ENCODE measurements around the gene CEP350.

Gene CEP350

DNA sequence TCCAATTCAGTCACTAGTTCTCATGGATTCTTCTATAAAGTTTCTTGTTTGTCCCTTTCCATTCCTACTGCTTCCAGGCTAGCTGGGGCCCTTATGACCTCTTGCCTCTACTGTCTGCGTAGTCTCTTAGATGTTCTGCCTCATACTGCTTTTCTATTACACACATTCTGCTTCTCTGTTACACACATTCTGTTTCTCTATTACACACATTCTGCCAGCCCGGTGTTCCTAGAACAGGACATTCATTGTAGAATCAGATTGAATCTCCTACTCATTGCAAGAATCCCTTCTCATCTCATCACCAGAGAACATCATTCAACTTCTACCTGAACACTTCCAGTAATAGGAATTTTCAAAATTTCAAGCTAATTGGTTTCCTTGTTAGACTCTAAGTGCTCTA, 130.7 kb downstream of the CEP350 start:
- H3K36me3 ChIP-seq (ENCODE audit: insufficient read depth, low read length), result no peaks in the 10 kb centered on the region
- H3K4me1 ChIP-seq (ENCODE audit: insufficient read depth, low read length), result no peaks in the 10 kb centered on the region
- no peaks in the 10 kb centered on the region for H3K9me3 ChIP-seq (ENCODE audit: control insufficient read depth, insufficient read depth, low read length)

DNA sequence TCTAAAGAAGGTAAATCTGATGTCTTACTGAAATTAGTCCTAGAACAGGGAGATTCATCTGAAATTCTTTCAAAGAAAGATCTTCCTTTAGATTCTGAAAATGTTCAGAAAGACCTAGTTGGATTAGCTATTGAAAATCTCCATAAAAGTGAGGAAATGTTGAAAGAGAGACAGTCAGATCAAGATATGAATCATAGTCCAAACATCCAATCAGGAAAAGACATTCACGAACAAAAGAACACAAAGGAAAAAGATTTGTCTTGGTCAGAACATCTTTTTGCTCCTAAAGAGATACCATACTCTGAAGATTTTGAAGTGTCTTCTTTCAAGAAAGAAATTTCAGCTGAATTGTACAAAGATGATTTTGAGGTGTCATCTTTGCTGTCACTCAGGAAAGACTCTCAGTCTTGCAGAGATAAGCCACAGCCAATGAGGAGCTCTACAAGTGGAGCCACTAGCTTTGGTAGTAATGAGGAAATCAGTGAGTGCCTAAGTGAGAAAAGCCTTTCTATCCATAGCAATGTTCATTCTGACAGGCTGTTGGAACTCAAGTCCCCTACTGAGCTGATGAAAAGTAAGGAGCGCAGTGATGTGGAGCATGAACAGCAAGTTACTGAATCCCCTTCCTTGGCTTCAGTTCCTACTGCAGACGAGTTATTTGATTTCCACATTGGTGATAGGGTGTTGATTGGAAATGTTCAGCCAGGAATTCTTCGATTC, 138.5 kb downstream of the CEP350 start:
- Histone ChIP-seq H3K36me3 (ENCODE audit: insufficient read depth, low read length) (peaks cover 20% of the 10 kb centered on the region), H3K4me1 (ENCODE audit: insufficient read depth, low read length) (no peaks in the 10 kb centered on the region), H3K9me3 (ENCODE audit: control insufficient read depth, insufficient read depth, low read length) (no peaks in the 10 kb centered on the region), H3K9ac (ENCODE audit: low read depth, low read length) (no peak overlapping the region)

More for the DNA sequence above, 130.7 kb downstream of the CEP350 start:
- H3K9ac ChIP-seq (ENCODE audit: low read depth, low read length), result no peak overlapping the region

- H3K9me3 ChIP-seq (ENCODE audit: control insufficient read depth, insufficient read depth, low read length), result no peaks in the 10 kb centered on the region
- no peak overlapping the region for H3K9ac ChIP-seq (ENCODE audit: low read depth, low read length)
- H3K4me1 ChIP-seq (ENCODE audit: insufficient read depth, low read length), result no peaks in the 10 kb centered on the region
- H3K36me3 ChIP-seq (ENCODE audit: insufficient read depth, low read length), result peaks cover 20% of the 10 kb centered on the region
These were observed 140.2 kb downstream of the CEP350 start for GRCh38 chr1:180094705-180095295.

DNA sequence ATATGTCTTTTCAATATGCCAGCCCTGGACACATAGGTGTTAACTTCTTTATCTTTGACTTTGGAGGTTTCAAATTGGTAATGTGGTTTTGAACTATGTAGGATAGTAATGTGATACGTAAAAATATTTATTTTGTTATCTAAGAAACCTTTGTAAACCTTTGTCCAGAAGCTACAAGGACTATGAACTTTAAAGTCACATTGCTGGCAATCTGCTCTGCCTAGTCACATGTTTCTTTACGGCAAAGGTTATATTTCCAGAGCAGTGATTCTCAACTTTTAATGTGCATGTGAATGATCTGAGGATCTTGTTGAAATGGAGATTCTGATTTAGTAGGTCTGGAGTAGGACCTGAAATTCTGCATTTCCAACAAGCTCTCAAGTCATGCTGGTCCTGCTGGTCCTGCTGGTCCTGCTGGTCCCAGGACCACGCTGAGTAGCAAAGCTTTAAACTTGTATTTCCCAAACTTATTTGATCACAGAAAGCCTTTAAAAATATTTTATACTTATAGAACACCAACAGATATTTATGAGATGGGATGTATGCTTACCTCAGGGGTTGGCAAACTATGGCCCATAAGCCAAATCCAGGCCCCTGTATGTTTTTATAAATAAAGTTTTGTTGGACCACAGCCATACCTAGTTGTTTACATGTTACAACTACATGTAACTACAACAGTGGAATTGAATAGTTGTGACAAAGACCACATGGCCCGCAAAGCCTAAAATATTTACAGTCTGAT, 142.1 kb downstream of the CEP350 start:
- no peak overlapping the region for H3K9ac ChIP-seq (ENCODE audit: low read depth, low read length)
- H3K4me1 ChIP-seq (ENCODE audit: insufficient read depth, low read length), result no peaks in the 10 kb centered on the region
- no peaks in the 10 kb centered on the region for H3K9me3 ChIP-seq (ENCODE audit: control insufficient read depth, insufficient read depth, low read length)
- H3K36me3 ChIP-seq (ENCODE audit: insufficient read depth, low read length), result peaks cover 20% of the 10 kb centered on the region

DNA sequence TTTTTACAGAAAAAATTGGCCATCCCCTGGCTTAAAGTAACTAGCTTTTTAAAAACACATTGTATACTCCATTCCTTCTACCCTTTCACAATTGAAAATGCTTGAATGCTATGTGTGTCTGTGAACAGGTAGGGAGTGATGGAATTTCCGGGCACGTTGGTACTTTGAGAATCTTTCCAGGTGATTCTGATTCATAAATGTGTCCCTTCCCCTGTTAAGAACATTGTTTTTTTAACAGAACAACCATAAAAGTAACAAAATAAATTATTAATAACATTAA, 142.7 kb downstream of the CEP350 start:
- H3K9ac ChIP-seq (ENCODE audit: low read depth, low read length), result no peak overlapping the region
- no peaks in the 10 kb centered on the region for H3K4me1 ChIP-seq (ENCODE audit: insufficient read depth, low read length)
- H3K36me3 ChIP-seq (ENCODE audit: insufficient read depth, low read length), result peaks cover 20% of the 10 kb centered on the region
- H3K9me3 ChIP-seq (ENCODE audit: control insufficient read depth, insufficient read depth, low read length), result no peaks in the 10 kb centered on the region

DNA sequence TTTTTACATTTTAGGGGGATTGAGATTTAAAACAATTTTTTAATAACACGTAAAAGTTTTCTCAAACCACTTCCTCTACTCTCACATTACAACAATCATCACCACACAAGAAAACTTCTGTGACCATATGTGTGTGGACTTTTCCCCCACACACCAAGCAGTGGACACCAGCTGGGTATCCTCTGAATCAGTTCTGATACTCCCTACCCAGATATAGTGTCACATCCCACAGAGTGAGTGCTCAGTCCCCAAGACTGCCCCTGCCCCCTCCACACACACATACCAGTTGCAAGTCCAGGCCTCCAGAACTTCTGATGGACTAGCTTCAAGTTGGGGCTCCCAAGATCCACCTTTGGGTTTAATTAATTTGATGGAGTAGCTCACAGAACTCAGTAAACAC, 146.8 kb downstream of the CEP350 start:
- H3K36me3 ChIP-seq (ENCODE audit: insufficient read depth, low read length), result peaks cover 4% of the 10 kb centered on the region
- H3K9me3 ChIP-seq (ENCODE audit: control insufficient read depth, insufficient read depth, low read length), result no peaks in the 10 kb centered on the region
- no peaks in the 10 kb centered on the region for H3K4me1 ChIP-seq (ENCODE audit: insufficient read depth, low read length)
- H3K9ac ChIP-seq (ENCODE audit: low read depth, low read length), result no peak overlapping the region

DNA sequence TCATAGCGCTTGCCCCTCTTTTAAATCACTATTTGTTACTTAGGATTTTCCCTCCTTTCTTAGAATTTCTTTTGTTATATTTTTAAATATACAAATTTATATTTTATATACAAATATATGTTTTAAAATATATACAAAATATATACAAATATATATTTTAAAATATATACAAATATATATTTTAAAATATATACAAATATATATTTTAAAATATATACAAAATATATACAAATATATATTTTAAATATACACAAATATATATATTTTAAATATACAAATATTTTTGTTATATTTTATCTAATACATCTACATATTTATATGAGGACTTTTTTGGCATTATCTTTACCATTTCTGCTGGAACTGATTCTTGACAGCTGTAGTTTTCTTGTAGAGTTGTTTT, 149.2 kb downstream of the CEP350 start:
- Histone ChIP-seq H3K4me1 (ENCODE audit: insufficient read depth, low read length) (no peaks in the 10 kb centered on the region), H3K9ac (ENCODE audit: low read depth, low read length) (no peak overlapping the region), H3K36me3 (ENCODE audit: insufficient read depth, low read length) (no peaks in the 10 kb centered on the region; the same call in none of the 2 replicates), H3K9me3 (ENCODE audit: control insufficient read depth, insufficient read depth, low read length) (no peaks in the 10 kb centered on the region)

GRCh38 chr1:180112091-180112490, 157.5 kb downstream of the CEP350 start:
- H3K4me1 ChIP-seq (ENCODE audit: insufficient read depth, low read length), result no peaks in the 10 kb centered on the region
- H3K36me3 ChIP-seq (ENCODE audit: insufficient read depth, low read length), result peaks cover 7% of the 10 kb centered on the region
- H3K9me3 ChIP-seq (ENCODE audit: control insufficient read depth, insufficient read depth, low read length), result no peaks in the 10 kb centered on the region
- H3K9ac ChIP-seq (ENCODE audit: low read depth, low read length), result no peak overlapping the region

GRCh38 chr1:180112984-180113647, 158.5 kb downstream of the CEP350 start:
- Histone ChIP-seq H3K9me3 (ENCODE audit: control insufficient read depth, insufficient read depth, low read length) (no peaks in the 10 kb centered on the region), H3K9ac (ENCODE audit: low read depth, low read length) (no peak overlapping the region), H3K4me1 (ENCODE audit: insufficient read depth, low read length) (no peaks in the 10 kb centered on the region), H3K36me3 (ENCODE audit: insufficient read depth, low read length) (peaks cover 7% of the 10 kb centered on the region)

DNA sequence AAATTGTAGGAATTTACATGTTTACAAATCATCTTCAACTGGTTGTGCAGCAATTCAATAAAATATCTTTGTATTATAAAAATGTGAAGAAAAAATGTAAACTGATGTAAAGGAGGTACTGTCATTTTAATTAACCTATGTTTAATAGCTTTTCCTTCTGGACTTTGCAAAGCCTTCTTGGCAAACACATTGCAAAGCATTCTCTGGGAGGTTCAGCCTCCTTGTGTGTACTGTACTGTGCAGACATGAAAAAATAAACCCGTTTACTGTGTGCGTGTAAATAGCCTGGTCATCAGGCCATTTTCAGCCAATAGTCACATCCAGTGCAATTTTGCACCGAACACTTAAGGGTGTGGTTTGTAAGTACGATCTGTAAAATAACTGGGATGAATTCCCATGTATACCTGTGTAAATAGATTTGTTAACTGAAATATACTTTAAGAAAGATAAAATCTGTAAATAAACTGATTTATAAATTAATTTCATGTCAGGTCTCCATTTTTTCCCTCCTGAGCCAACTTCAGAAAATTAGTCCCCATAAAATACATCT, 159.9 kb downstream of the CEP350 start:
- Histone ChIP-seq H3K9ac (ENCODE audit: low read depth, low read length) (no peak overlapping the region), H3K4me1 (ENCODE audit: insufficient read depth, low read length) (no peaks in the 10 kb centered on the region), H3K36me3 (ENCODE audit: insufficient read depth, low read length) (peaks cover 7% of the 10 kb centered on the region), H3K9me3 (ENCODE audit: control insufficient read depth, insufficient read depth, low read length) (no peaks in the 10 kb centered on the region)

- H3K9me3 ChIP-seq (ENCODE audit: control insufficient read depth, insufficient read depth, low read length), result no peaks in the 10 kb centered on the region
- H3K36me3 ChIP-seq (ENCODE audit: insufficient read depth, low read length), result no peaks in the 10 kb centered on the region
- no peaks in the 10 kb centered on the region for H3K4me1 ChIP-seq (ENCODE audit: insufficient read depth, low read length)
- no peak overlapping the region for H3K9ac ChIP-seq (ENCODE audit: low read depth, low read length)
These were observed 162.6 kb downstream of the CEP350 start for GRCh38 chr1:180116964-180117763.

DNA sequence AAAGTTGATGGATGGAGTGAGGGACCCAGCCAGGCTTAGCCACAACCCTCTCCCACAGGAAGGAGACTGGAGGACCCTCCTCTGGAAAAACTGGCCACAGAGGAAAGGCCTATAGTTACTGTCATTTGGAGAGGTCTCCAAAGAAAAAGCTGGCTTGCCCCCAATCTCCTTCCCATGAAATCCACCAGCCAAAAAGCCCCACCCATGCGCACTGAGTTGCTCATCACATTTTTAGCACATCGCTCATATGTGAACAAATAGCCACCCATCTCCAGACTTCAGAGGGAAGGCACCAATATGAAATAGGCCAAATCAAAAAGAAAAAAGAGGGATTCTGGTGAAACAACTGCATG, 163.1 kb downstream of the CEP350 start:
- H3K9me3 ChIP-seq (ENCODE audit: control insufficient read depth, insufficient read depth, low read length), result no peaks in the 10 kb centered on the region
- H3K4me1 ChIP-seq (ENCODE audit: insufficient read depth, low read length), result no peaks in the 10 kb centered on the region
- no peaks in the 10 kb centered on the region for H3K36me3 ChIP-seq (ENCODE audit: insufficient read depth, low read length)
- no peak overlapping the region for H3K9ac ChIP-seq (ENCODE audit: low read depth, low read length)

GRCh38 chr1:180119837-180120236, 165.2 kb downstream of the CEP350 start:
- Histone ChIP-seq H3K4me1 (ENCODE audit: insufficient read depth, low read length) (no peaks in the 10 kb centered on the region), H3K9ac (ENCODE audit: low read depth, low read length) (no peak overlapping the region), H3K36me3 (ENCODE audit: insufficient read depth, low read length) (no peaks in the 10 kb centered on the region), H3K9me3 (ENCODE audit: control insufficient read depth, insufficient read depth, low read length) (no peaks in the 10 kb centered on the region)

DNA sequence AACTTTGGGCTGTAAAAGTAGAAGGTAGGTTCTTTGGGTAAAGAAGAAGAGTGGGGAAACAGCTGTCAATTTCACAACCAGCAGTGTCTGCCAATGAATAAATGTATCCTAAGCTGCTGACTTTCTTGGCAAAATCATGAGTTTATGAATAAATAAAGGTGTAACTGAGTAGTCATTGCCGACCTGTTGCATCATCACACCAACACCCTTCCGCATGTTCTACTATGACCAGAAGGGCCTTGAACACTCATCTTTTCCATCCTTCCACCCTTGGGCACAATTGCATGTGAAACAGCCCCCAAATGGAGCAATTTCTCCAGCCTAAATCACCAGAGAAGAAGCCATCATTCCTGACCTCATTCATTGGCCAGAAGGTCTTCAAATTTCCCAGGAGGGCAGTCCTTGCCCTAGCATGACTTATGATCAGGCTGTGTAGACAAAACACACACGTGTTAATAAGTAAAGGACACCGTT, 168.9 kb downstream of the CEP350 start:
- Histone ChIP-seq H3K4me1 (ENCODE audit: insufficient read depth, low read length) (peaks cover 8% of the 10 kb centered on the region), H3K36me3 (ENCODE audit: insufficient read depth, low read length) (no peaks in the 10 kb centered on the region), H3K9me3 (ENCODE audit: control insufficient read depth, insufficient read depth, low read length) (no peaks in the 10 kb centered on the region), H3K9ac (ENCODE audit: low read depth, low read length) (no peak overlapping the region)
